ENCODE results near the gene KCNQ1OT1.

Gene KCNQ1OT1

GRCh38 chr11:2737226-2737590 lies 37.4 kb upstream of the KCNQ1OT1 start:
- no peak for DNase-seq (ENCODE audit: low read depth in 2 of 2, low spot score in 1 of 2)

- DNase-seq (ENCODE audit: low read depth in 2 of 2, low spot score in 1 of 2): no peak
Measured at GRCh38 chr11:2736577-2737225, 36.9 kb upstream of the KCNQ1OT1 start.

- DNase-seq (ENCODE audit: low read depth in 2 of 2, low spot score in 1 of 2): no peak
Measured at GRCh38 chr11:2735053-2735589, 35.3 kb upstream of the KCNQ1OT1 start.

- no peak for DNase-seq (ENCODE audit: low read depth in 2 of 2, low spot score in 1 of 2)
Measured at GRCh38 chr11:2734181-2735052, 34.6 kb upstream of the KCNQ1OT1 start.

GRCh38 chr11:2732940-2733628 lies 33.3 kb upstream of the KCNQ1OT1 start:
- no peak for DNase-seq (ENCODE audit: low read depth in 2 of 2, low spot score in 1 of 2)

- DNase-seq (ENCODE audit: low read depth in 2 of 2, low spot score in 1 of 2): no peak
Measured at GRCh38 chr11:2732261-2732939, 32.6 kb upstream of the KCNQ1OT1 start.

- no peak for DNase-seq (ENCODE audit: low read depth in 2 of 2, low spot score in 1 of 2)
Measured at GRCh38 chr11:2731130-2732125, 31.6 kb upstream of the KCNQ1OT1 start.

- DNase-seq (ENCODE audit: low read depth in 2 of 2, low spot score in 1 of 2): no peak
Measured at GRCh38 chr11:2730272-2731129, 30.7 kb upstream of the KCNQ1OT1 start.

GRCh38 chr11:2729841-2730240 lies 30.0 kb upstream of the KCNQ1OT1 start:
- DNase-seq (ENCODE audit: low read depth in 2 of 2, low spot score in 1 of 2): no peak

GRCh38 chr11:2728663-2729332 lies 29.0 kb upstream of the KCNQ1OT1 start:
- no peak for DNase-seq (ENCODE audit: low read depth in 2 of 2, low spot score in 1 of 2)

GRCh38 chr11:2728128-2728662 lies 28.4 kb upstream of the KCNQ1OT1 start:
- DNase-seq (ENCODE audit: low read depth in 2 of 2, low spot score in 1 of 2): no peak

- DNase-seq (ENCODE audit: low read depth in 2 of 2, low spot score in 1 of 2): no peak
Measured at GRCh38 chr11:2726964-2727363, 27.2 kb upstream of the KCNQ1OT1 start.

GRCh38 chr11:2725368-2726300 lies 25.8 kb upstream of the KCNQ1OT1 start:
- no peak for DNase-seq (ENCODE audit: low read depth in 2 of 2, low spot score in 1 of 2)

GRCh38 chr11:2724653-2725367 lies 25.0 kb upstream of the KCNQ1OT1 start:
- no peak for DNase-seq (ENCODE audit: low read depth in 2 of 2, low spot score in 1 of 2)

- DNase-seq (ENCODE audit: low read depth in 2 of 2, low spot score in 1 of 2): no peak
Measured at GRCh38 chr11:2724104-2724503, 24.3 kb upstream of the KCNQ1OT1 start.

- no peak for DNase-seq (ENCODE audit: low read depth in 2 of 2, low spot score in 1 of 2)
Measured at GRCh38 chr11:2722955-2723354, 23.2 kb upstream of the KCNQ1OT1 start.
